CD4-positive, alpha-beta T cell treated with Interleukin-4 for 4 hours (primary cell): Measurements from ENCODE around the gene GBE1.

Source experiments
- DNase-seq: peaks from one replicate; pipeline ENCODE4 v3.0.0-alpha.2; 2020

GBE1 gene

GRCh38 chr3:81696090-81696489 lies 65.4 kb downstream of the GBE1 start:
- DNase-seq = no peak

- DNase-seq = no peak
Observed at GRCh38 chr3:81695302-81695701, 66.1 kb downstream of the GBE1 start.

- no peak for DNase-seq
Observed at GRCh38 chr3:81694662-81695061, 66.8 kb downstream of the GBE1 start.

- DNase-seq = no peak
Observed at GRCh38 chr3:81692766-81693165, 68.7 kb downstream of the GBE1 start.

- no peak for DNase-seq
Observed at GRCh38 chr3:81689617-81690016, 71.8 kb downstream of the GBE1 start.

GRCh38 chr3:81684751-81685395 lies 76.6 kb downstream of the GBE1 start:
- DNase-seq = no peak

GRCh38 chr3:81676706-81677456 lies 84.6 kb downstream of the GBE1 start:
- DNase-seq = no peak

GRCh38 chr3:81674690-81675089 lies 86.8 kb downstream of the GBE1 start:
- DNase-seq = no peak

- no peak for DNase-seq
Observed at GRCh38 chr3:81668283-81668682, 93.2 kb downstream of the GBE1 start.

GRCh38 chr3:81666502-81667121 lies 94.8 kb downstream of the GBE1 start:
- DNase-seq = no peak

- DNase-seq = no peak
Observed at GRCh38 chr3:81663114-81663513, 98.3 kb downstream of the GBE1 start.

GRCh38 chr3:81660036-81660435 lies 101.4 kb downstream of the GBE1 start:
- no peak for DNase-seq

- no peak for DNase-seq
Observed at GRCh38 chr3:81658322-81658997, 103.0 kb downstream of the GBE1 start.

GRCh38 chr3:81651139-81651538 lies 110.3 kb downstream of the GBE1 start:
- DNase-seq = no peak

GRCh38 chr3:81650187-81650586 lies 111.3 kb downstream of the GBE1 start:
- DNase-seq = no peak

- no peak for DNase-seq
Observed at GRCh38 chr3:81645248-81645647, 116.2 kb downstream of the GBE1 start.

GRCh38 chr3:81643721-81644120 lies 117.7 kb downstream of the GBE1 start:
- no peak for DNase-seq

GRCh38 chr3:81638480-81638879 lies 123.0 kb downstream of the GBE1 start:
- DNase-seq = no peak

- DNase-seq = no peak
Observed at GRCh38 chr3:81632659-81633058, 128.8 kb downstream of the GBE1 start.

GRCh38 chr3:81624756-81625155 lies 136.7 kb downstream of the GBE1 start:
- no peak for DNase-seq

GRCh38 chr3:81622395-81622794 lies 139.1 kb downstream of the GBE1 start:
- no peak for DNase-seq

- no peak for DNase-seq
Observed at GRCh38 chr3:81621277-81621676, 140.2 kb downstream of the GBE1 start.

- DNase-seq = no peak
Observed at GRCh38 chr3:81620849-81621248, 140.6 kb downstream of the GBE1 start.

- DNase-seq = no peak
Observed at GRCh38 chr3:81612768-81613167, 148.7 kb downstream of the GBE1 start.
